ENCODE measurements around the gene IDH3B. TPM values are rescaled to one million over a fixed set of nuclear protein-coding genes. Genes with fewer than 3 reads are reported as not detected.

IDH3B gene
- polyA plus RNA-seq, 3 donors, result 128 to 137 (median 129) TPM

DNA sequence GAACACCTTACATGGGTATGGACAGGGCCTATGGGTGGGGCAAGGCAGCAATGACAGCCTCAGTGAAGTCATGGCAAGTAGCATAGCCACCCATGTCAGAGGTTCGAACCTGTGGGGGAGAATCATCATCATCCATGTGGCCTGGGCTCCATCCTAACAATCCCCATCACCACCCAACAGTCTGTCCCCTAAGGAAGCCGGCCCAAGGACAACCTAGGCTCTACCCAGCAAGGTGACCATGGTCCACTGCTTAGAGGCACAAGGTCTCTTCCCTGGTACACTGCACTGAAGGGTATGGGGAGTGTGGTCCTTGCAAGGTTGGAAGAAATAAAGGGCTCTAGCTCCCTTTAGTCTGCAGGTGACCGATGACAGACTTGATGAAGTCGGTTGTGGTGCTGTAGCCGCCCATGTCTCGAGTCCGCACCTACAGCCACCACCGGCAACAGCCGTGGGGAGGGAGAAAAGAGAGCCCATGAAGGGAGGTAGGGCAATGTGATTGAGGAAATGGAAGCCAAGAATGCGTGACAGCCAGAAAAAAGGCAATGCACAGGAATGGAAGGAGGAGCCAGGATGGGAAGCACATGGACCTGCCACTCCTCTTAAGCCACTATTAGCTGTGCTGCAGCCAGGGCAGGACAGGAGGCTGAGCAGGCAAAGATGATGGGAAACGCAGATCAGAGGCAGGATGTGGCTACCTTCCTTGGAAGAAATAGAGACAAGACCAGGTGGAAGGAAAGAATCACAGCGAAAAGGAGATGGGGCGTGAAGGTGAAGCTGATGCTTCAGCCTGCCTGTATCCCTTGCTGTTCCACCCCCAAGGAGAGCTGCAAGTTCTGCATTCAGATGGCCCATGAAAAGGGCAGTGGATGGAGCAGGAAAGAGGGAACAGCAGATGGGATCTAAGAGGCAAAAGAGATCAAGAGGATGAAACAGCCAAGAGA is 5.3 kb downstream of the IDH3B start:
- no peak for DNase-seq (ENCODE audit: low read depth in 3 of 3, low spot score in 2 of 3)

DNA sequence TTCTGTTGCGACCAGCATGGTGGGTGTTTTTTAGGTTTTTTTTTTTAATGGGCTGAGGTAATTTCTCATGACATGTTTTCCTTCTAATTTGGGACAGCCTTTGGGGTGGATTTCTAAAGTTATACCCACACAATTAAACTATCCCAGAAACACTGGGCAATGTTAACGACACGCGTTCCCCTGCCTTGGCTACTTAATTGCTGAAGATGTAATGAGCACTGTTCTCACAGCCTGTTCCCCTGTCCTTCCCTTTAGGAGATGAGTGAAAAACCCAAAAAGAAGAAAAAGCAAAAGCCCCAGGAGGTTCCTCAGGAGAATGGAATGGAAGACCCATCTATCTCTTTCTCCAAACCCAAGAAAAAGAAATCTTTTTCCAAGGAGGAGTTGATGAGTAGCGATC is 6.3 kb downstream of the IDH3B start:
- DNase-seq (ENCODE audit: low read depth in 3 of 3, low spot score in 2 of 3), result no peak

DNA sequence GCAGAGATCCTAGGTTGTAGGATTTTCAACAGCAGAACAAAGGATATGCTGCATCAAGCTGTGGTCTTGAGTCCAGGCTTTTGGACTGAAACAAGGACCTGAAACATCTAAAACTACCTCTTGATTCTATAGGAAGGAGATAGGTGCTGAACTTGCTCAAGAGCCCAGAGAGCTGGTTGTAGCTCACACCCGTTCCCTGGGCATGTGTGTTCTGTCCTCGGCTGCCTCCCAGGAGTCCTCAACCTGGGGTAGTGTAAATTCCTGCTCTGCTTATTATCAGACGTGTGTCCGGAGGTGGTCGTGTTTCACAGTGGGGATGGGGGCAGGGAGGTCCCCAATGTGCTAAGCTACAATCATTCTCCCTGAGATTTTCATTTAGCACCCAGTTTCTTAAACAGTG is 6.8 kb downstream of the IDH3B start:
- no peak for DNase-seq (ENCODE audit: low read depth in 3 of 3, low spot score in 2 of 3)

DNA sequence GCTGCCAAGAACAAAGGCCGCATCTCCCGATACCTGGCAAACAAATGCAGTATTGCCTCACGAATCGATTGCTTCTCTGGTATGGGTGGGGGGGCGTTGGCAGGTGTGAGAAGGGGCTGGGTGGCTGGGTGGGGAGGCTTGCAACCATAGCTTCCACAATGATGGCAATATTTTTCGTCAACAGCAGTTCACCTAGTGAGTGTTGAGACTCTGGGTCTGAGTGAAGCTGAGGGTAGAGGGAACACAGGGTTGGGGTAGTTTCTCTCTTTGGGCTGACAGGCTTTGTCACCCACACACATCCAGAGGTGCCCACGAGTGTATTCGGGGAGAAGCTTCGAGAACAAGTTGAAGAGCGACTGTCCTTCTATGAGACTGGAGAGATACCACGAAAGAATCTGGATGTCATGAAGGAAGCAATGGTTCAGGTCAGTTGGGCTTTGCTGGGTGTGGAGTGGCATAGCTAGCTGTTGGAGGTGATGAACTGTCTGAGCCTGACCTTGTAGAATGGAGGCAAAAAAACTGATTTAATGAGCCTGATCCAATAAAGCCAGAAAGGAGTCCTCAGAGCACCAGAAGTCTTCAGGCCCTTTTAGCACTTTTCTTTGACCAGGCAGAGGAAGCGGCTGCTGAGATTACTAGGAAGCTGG is 7.4 kb downstream of the IDH3B start:
- DNase-seq (ENCODE audit: low read depth in 3 of 3, low spot score in 2 of 3), result no peak

DNA sequence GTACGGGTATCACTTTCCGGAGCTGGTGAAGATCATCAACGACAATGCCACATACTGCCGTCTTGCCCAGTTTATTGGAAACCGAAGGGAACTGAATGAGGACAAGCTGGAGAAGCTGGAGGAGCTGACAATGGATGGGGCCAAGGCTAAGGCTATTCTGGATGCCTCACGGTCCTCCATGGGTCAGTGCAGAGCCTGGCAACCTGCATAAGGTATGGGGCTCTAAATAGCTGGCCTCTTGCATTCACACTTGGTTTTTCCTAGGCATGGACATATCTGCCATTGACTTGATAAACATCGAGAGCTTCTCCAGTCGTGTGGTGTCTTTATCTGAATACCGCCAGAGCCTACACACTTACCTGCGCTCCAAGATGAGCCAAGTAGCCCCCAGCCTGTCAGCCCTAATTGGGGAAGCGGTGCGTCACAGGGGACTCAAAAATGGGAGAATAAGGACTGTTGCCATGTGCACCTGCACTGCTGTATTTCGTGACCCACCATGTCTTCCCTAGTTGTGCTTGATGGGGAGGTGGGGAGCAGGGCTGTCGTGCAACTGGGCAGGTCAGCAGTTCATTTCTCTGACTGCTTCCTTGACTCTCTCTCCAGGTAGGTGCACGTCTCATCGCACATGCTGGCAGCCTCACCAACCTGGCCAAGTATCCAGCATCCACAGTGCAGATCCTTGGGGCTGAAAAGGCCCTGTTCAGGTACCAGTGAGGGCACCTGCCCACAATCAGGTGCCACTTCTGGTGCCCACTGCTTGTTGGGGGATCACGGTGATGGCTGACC is 8.5 kb downstream of the IDH3B start:
- DNase-seq (ENCODE audit: low read depth in 3 of 3, low spot score in 2 of 3), result no peak

DNA sequence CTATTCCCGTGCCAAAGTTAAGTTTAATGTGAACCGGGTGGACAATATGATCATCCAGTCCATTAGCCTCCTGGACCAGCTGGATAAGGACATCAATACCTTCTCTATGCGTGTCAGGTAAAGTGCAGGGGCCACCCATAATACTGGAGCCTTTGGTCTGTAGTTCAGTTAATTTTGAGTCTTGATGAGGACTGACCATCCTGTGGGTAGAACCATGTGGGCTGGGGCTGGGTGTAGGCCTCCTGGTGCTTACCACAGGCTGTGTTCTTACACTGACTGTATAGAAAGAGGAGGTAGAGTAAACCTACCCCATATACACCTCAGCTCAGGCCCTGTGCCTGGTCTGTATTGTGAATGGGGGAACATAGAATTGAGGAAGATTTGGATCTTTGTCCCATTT is 9.2 kb downstream of the IDH3B start:
- DNase-seq (ENCODE audit: low read depth in 3 of 3, low spot score in 2 of 3), result no peak

DNA sequence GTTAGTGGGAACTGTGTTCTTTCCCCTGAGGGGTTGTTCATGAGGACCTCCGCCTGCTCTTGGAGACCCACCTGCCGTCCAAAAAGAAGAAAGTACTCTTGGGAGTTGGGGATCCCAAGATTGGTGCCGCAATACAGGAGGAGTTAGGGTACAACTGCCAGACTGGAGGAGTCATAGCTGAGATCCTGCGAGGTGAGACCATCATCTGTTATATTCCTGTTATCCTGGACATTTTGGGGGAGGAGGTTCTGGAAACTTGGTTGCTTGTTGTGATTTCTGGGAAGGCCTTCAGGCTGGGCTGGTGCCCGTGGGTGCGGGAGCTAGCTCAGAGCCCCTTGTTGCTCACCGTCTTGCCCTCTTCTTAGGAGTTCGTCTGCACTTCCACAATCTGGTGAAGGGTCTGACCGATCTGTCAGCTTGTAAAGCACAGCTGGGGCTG is 9.6 kb downstream of the IDH3B start:
- no peak for DNase-seq (ENCODE audit: low read depth in 3 of 3, low spot score in 2 of 3)

DNA sequence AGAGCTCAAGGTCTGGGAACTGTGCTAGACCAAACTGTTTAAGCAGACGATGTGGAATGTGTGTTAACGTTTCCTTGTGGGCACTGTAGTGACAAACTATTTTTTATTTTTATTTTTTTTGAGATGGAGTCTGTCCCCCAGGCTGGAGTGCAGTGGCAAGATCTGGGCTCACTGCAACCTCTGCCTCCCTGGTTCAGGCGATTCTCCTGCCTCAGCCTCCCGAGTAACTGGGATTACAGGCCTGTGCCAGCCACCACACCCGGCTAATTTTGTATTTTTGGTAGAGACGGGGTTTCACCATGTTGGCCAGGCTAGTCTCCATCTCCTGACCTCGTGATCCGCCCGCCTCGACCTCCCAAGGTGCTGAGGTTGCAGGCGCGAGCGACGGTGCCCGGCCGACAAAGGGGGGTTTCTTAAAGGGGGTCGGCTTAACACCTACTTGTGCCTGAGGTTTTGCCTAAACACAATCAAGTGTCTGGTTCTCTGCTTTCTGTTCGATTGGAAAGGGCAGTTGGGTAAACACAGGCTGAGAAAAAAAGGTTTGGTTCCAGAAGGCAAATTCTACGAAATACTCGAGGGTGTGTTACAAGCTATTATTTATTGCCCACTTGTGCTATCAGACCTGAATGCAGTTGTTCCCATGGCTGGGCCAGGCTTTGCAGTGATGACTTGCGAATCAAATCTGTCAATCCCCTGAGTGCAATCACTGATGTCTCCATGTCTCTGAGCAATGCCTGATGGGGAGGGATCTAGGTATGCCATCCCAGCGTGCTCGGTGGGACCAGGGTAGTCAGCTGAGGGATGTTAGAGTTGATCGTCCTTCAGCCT is 10.2 kb downstream of the IDH3B start:
- no peak for DNase-seq (ENCODE audit: low read depth in 3 of 3, low spot score in 2 of 3)

DNA sequence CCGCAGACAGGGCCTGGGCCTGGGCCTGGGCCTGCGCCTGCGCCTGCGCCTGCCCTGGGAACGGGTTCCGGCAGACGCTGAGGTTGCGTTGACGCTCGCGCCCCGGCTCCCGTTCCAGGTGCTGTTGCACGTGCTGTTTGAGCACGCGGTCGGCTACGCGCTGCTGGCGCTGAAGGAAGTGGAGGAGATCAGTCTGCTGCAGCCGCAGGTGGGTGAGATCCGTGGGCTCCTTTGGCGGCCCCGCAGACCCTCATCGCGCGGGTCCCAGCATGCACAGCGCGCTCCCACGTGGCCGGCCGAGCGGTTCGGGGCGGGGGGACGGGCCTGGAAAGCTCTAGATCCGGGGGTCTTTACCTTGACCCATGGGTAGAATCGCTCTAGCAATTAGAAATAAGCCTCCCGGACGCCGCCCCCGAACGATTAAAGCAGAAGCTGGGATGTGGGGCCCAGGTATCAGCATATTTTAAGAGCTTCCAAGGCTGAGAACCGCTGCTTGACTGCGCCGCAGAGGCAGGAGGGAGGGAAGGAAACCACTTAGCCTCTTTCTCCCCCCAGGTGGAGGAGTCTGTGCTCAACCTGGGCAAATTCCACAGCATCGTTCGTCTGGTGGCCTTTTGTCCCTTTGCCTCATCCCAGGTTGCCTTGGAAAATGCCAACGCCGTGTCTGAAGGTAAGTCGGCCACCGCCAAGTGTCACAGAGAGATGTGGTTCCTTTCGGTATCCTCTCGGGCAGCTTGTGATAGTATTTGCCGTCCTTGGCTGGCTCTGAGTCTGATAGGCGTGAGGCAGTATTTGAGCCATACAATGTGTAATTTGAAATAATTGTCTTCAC is 11.1 kb downstream of the IDH3B start:
- peak in 2 of 3 donors; percentile 23 for DNase-seq (ENCODE audit: low read depth in 3 of 3, low spot score in 2 of 3)

DNA sequence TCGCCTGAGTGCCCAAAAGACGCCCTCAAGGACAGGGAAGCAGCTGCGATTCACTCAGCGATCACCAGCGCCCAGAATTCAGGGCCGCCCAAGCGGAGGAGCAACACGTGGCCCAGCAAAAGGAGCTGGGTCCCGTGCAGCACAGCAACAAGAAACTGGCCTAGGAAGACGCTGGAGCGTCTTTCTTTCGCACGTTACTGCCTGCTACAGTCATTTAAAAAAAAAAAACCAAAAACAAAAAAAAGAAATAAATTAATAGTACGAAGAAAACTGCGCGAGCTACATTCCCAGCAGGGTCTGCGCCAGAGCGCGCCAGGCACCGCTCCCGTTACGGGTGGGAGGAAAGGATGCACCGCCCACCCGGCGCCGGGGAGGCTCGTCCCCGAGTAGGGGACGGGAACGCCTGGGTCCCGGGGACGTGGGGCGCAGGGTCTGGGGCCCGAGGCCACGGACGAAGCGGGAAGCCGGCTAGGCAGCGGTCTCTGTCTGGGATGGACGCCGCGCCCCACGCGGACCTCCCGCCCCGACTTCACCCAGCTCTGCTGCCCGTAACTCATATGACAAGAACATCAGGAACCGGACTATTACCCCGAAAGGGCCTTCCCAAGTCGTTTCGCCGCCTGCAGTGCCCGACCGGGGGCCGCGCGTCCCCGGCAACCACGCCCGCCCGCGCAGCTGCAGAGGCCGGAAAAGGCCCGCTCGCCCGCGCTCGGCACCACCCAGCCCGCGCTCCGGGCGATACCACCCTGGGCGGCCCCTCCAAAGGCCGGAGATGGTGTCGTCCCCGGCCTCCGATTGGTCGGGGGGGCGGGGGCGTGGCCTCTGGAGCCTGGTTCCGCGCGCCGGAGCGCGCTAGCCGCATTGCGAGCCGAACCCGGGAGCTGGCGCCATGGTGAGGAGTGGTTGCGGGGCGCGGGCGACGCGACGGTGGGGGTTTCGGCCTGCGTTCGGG is 12.0 kb downstream of the IDH3B start, which contains the start of gene NOP56:
TSS of gene NOP56 (plus strand) at position 861 of the 952 bp plus-strand sequence. CDS start at position 890, 29 bp downstream.
- peak; percentile 65 to 87 (median 86) for DNase-seq (ENCODE audit: low read depth in 3 of 3, low spot score in 2 of 3)

DNA sequence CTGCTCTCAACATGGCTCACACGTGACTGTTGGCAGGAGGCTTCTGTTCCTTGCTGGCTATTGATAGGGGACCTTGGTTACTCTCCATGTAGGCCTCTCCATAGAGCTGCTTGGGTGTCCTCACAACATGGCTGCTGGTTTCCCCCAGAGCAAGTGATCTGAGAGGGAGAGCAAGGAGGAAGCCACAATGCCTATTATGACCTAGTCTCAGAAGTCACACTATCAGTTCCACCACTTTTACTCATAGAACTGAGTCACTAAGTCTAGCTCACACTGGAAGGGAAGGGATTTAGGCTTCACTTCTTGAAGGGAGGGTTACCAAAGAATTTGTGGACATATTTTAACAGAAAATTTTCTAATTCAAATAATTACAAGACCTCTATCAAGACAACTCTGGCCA is 20.3 kb downstream of the IDH3B start:
- no peak for DNase-seq (ENCODE audit: low read depth in 3 of 3, low spot score in 2 of 3)

DNA sequence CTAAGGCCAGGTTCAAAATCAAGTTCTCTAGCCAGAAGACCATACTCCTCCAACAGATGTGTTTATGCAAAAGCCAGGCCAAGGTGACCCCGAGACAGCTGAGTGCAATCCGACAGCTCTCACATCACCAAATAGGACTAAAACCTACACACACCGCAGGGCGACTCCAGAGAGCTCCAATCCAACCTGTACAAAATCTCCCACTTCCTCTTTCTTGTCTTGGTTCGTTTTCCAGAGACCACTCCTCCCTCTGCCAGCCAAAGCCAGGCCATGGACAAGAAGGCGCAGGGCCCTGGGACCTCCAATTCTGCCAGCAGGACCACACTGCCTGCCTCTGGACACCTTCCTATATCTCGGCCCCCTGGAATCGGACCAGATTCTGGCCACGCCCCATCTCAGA is 23.1 kb downstream of the IDH3B start:
- DNase-seq (ENCODE audit: low read depth in 3 of 3, low spot score in 2 of 3), result no peak

DNA sequence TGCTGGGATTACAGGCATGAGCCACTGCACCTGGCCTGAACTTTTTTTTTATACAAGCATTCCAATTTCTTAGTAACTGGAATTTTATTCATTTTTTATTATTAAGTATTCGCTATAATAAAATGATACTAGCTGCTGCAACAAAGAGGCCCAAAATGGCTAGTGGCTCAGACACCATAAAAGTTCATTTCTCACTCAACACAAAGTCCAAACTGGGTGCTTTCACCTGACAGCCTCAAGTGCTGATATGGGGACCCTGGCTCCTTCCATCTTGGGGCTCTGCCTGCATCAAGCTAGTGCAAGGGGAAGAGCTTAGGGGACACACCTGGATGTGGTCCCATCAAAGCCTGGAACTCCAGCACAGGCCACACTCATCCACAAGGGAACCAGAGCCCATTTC is 23.8 kb downstream of the IDH3B start:
- DNase-seq (ENCODE audit: low read depth in 3 of 3, low spot score in 2 of 3), result no peak

DNA sequence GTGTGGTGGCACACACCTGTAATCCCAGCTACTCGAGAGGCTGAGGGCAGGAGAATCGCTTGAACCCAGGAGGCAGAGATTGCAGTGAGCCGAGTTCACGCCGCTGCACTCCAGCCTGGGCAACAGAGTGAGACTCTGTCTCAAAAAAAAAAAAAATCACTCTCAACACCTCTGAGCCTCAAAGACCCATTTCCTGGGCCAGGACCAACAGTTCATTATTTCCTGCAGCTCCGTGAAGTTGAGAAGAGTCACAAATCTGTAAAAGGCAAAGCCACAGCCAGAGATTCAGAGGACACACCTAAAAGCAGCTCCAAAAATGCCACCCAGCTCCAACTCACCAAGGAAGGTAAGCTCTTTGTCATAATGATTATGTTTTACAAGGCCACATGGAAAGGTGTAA is 26.8 kb downstream of the IDH3B start:
- no peak for DNase-seq (ENCODE audit: low read depth in 3 of 3, low spot score in 2 of 3)

DNA sequence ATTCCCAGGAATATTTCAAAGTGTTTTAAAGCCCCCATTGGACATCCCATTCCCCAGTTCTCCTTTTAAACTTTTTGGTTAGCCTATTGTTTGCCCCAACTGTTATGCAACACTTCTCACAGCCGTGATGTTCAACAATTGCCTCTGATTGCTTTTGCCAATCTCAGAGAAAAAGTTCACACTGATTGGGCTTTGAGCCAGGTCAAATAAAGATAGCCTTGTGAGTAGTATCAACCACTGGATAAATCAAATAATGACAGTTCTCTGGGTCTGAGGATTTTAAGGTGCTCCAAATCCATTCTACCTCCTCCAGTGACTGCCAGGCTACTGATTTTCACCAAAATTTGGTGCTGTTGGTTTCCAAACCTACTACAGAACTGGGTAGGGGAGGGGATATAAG is 30.6 kb downstream of the IDH3B start:
- DNase-seq (ENCODE audit: low read depth in 3 of 3, low spot score in 2 of 3), result no peak

DNA sequence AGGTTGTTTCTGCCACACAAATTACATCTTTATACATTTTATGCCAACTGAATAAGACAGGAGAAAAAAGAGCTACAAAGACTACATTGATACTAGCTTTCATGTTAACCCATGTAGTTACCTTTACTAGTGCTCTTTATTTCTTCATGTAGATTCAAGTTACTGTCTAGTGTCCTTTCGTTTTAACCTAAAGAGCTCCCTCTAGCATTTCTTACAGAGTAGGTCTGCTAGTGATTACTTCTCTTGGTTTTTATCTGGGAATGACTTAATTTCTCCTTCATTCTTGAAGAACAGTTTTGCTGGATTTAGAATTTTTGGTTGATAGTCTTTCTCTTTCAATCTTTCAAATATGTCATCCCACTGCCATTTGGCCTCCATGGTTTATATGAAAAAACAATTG is 32.8 kb downstream of the IDH3B start:
- no peak for DNase-seq (ENCODE audit: low read depth in 3 of 3, low spot score in 2 of 3)

DNA sequence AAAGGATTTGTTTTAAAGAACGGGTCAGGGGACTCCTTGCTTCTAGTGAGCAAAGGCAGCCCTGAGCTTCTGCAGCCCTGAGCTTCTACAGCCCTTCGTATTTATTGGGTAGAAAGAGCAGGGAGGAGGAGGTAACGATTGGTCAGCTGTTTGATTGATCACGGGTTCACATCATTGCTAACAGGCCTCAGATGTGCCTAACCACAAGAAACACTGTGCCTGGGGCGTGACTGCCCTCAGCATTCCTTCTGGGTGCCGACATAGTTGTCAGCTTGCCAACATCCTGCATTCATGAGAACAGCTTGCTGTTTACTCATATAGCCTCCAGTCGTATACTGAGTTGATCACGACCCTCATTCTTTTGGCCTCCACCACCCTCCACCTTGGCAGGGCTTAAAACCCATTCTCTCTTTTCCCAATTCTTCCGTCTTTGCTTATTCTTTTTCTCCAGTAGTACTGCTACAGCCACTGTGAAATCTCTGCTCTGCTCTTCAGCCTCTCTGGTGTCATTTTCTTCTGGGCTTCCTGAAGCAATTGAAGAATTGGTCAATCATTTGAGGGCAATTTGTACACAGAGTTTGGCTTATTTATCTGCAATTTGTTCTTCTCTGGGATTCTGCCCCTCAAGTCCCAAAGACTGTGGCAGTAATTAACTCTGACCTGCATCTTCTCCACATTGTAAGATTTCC is 37.0 kb downstream of the IDH3B start:
- no peak for DNase-seq (ENCODE audit: low read depth in 3 of 3, low spot score in 2 of 3)

DNA sequence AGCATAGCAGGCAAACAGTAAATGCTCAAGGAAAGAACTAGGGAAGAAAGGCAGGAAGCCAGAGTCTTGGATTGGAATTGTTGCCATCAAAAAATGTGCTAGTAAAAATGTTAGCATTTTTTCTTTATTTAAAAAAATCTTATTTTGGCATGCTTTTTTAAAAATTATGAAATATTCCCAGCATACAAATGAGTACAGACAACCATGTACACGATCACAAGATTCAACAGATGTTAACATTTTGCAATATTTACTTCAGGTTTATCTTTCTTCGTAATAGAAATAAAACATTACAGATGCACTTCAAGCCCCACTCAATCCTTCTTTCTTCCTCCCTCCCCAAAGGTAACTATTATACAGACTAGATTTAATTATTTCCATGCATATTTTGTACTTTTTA is 39.0 kb downstream of the IDH3B start:
- no peak for DNase-seq (ENCODE audit: low read depth in 3 of 3, low spot score in 2 of 3)

Measured in right renal cortex interstitium (tissue), 3 donors.